Ammon's horn (tissue), 1 donor: ENCODE data around the gene TFPI.
"Not testable (repeated sequence)": the region's sequence is repeated elsewhere in the genome, so short reads cannot be mapped to it uniquely, and the experiment has no call there.

Source experiments
- DNase-seq: peaks from one replicate; pipeline ENCODE4 v3.0.0-alpha.2; 2016; ENCODE audit warnings: low spot score

The TFPI gene

GRCh38 chr2:187527262-187527661 is 27.0 kb downstream of the TFPI start:
- DNase-seq = no peak

GRCh38 chr2:187526792-187527191 is 27.4 kb downstream of the TFPI start:
- DNase-seq = no peak

GRCh38 chr2:187525163-187525900 is 28.9 kb downstream of the TFPI start:
- no peak for DNase-seq

GRCh38 chr2:187523325-187523724 is 30.9 kb downstream of the TFPI start:
- DNase-seq = no peak

GRCh38 chr2:187520121-187520624 is 34.1 kb downstream of the TFPI start:
- no peak for DNase-seq

- DNase-seq = no peak
Measured at GRCh38 chr2:187519419-187520120, 34.7 kb downstream of the TFPI start.

GRCh38 chr2:187517750-187518361 is 36.4 kb downstream of the TFPI start:
- not testable (repeated sequence) for DNase-seq

- not testable (repeated sequence) for DNase-seq
Measured at GRCh38 chr2:187516630-187517510, 37.4 kb downstream of the TFPI start.

GRCh38 chr2:187514930-187515329 is 39.3 kb downstream of the TFPI start:
- no peak for DNase-seq

GRCh38 chr2:187514235-187514829 is 39.9 kb downstream of the TFPI start:
- not testable (repeated sequence) for DNase-seq

- DNase-seq = not testable (repeated sequence)
Measured at GRCh38 chr2:187513460-187514234, 40.6 kb downstream of the TFPI start.

GRCh38 chr2:187511356-187512315 is 42.6 kb downstream of the TFPI start:
- DNase-seq = no peak

GRCh38 chr2:187510419-187511355 is 43.5 kb downstream of the TFPI start:
- not testable (repeated sequence) for DNase-seq

GRCh38 chr2:187509667-187510417 is 44.4 kb downstream of the TFPI start:
- no peak for DNase-seq

- no peak for DNase-seq
Measured at GRCh38 chr2:187506416-187506815, 47.8 kb downstream of the TFPI start.

GRCh38 chr2:187505065-187505672 is 49.1 kb downstream of the TFPI start:
- DNase-seq = no peak

GRCh38 chr2:187504312-187504921 is 49.8 kb downstream of the TFPI start:
- DNase-seq = no peak
